Measurements from ENCODE around the gene CAPN1. TPM values are rescaled to one million over a fixed set of nuclear protein-coding genes. Genes with fewer than 3 reads are reported as not detected.

Gene CAPN1
- polyA plus RNA-seq, 1 donor = 106 TPM

- peak overlapping the region; percentile 31 for H3K27ac ChIP-seq (ENCODE audit: low read length)
- no peaks in the 10 kb centered on the region for H3K27me3 ChIP-seq (ENCODE audit: control insufficient read depth, insufficient read depth, low read length)
- peaks cover 3% of the 10 kb centered on the region for H3K9me3 ChIP-seq (ENCODE audit: control insufficient read depth, low read depth, low read length)
- H3K36me3 ChIP-seq (ENCODE audit: control insufficient read depth, insufficient read depth, low read length) = peaks cover 15% of the 10 kb centered on the region
- H3K4me3 ChIP-seq (ENCODE audit: low read length) = peak overlapping the region; percentile 93
- whole genome bisulfite sequencing (ENCODE audit: insufficient coverage, low lambda C conversion rate) = no CpG with 5 or more reads among the region's 60 CpGs
- peaks cover 17% of the 10 kb centered on the region for H3K4me1 ChIP-seq (ENCODE audit: control insufficient read depth, insufficient read depth, low read length)
- DNase-seq = peak; percentile 49 to 74
Observed at GRCh38 chr11:65180877-65181568, 705 bp upstream of the CAPN1 start.

- Histone ChIP-seq H3K4me3 (ENCODE audit: low read length) (peak overlapping the region; percentile 93), H3K27me3 (ENCODE audit: control insufficient read depth, insufficient read depth, low read length) (no peaks in the 10 kb centered on the region), H3K9me3 (ENCODE audit: control insufficient read depth, low read depth, low read length) (peaks cover 3% of the 10 kb centered on the region), H3K27ac (ENCODE audit: low read length) (peak overlapping the region; percentile 98), H3K4me1 (ENCODE audit: control insufficient read depth, insufficient read depth, low read length) (peaks cover 17% of the 10 kb centered on the region), H3K36me3 (ENCODE audit: control insufficient read depth, insufficient read depth, low read length) (peaks cover 29% of the 10 kb centered on the region)
- peak; percentile 59 to 75 for DNase-seq
- WGBS (ENCODE audit: insufficient coverage, low lambda C conversion rate) = no CpG with 5 or more reads among the region's 23 CpGs
Observed at GRCh38 chr11:65182258-65183170, 786 bp downstream of the CAPN1 start.

- peaks cover 36% of the 10 kb centered on the region for H3K36me3 ChIP-seq (ENCODE audit: control insufficient read depth, insufficient read depth, low read length)
- H3K4me1 ChIP-seq (ENCODE audit: control insufficient read depth, insufficient read depth, low read length) = peaks cover 17% of the 10 kb centered on the region
- peak; percentile 62 to 76 for DNase-seq
- H3K9me3 ChIP-seq (ENCODE audit: control insufficient read depth, low read depth, low read length) = peaks cover 3% of the 10 kb centered on the region
- H3K27me3 ChIP-seq (ENCODE audit: control insufficient read depth, insufficient read depth, low read length) = no peaks in the 10 kb centered on the region
- H3K4me3 ChIP-seq (ENCODE audit: low read length) = peak overlapping the region; percentile 93
- WGBS (ENCODE audit: insufficient coverage, low lambda C conversion rate) = no CpG with 5 or more reads among the region's 19 CpGs
- H3K27ac ChIP-seq (ENCODE audit: low read length) = peak overlapping the region; percentile 98
Observed at GRCh38 chr11:65183201-65183891, 1.6 kb downstream of the CAPN1 start.

- Histone ChIP-seq H3K27me3 (ENCODE audit: control insufficient read depth, insufficient read depth, low read length) (no peaks in the 10 kb centered on the region), H3K36me3 (ENCODE audit: control insufficient read depth, insufficient read depth, low read length) (peaks cover 43% of the 10 kb centered on the region), H3K27ac (ENCODE audit: low read length) (peak overlapping the region; percentile 98), H3K4me3 (ENCODE audit: low read length) (no peak overlapping the region), H3K4me1 (ENCODE audit: control insufficient read depth, insufficient read depth, low read length) (peaks cover 17% of the 10 kb centered on the region), H3K9me3 (ENCODE audit: control insufficient read depth, low read depth, low read length) (peaks cover 3% of the 10 kb centered on the region)
- no peak for DNase-seq
- WGBS (ENCODE audit: insufficient coverage, low lambda C conversion rate) = no CpG with 5 or more reads among the region's 22 CpGs
Observed at GRCh38 chr11:65184146-65184545, 2.4 kb downstream of the CAPN1 start.

- Histone ChIP-seq H3K36me3 (ENCODE audit: control insufficient read depth, insufficient read depth, low read length) (peaks cover 54% of the 10 kb centered on the region), H3K9me3 (ENCODE audit: control insufficient read depth, low read depth, low read length) (peaks cover 3% of the 10 kb centered on the region), H3K27me3 (ENCODE audit: control insufficient read depth, insufficient read depth, low read length) (no peaks in the 10 kb centered on the region), H3K27ac (ENCODE audit: low read length) (no peak overlapping the region), H3K4me1 (ENCODE audit: control insufficient read depth, insufficient read depth, low read length) (peaks cover 17% of the 10 kb centered on the region), H3K4me3 (ENCODE audit: low read length) (no peak overlapping the region)
- WGBS (ENCODE audit: insufficient coverage, low lambda C conversion rate) = no CpG with 5 or more reads among the region's 2 CpGs
- no peak for DNase-seq
Observed at GRCh38 chr11:65185171-65185570, 3.4 kb downstream of the CAPN1 start.

- Histone ChIP-seq H3K4me3 (ENCODE audit: low read length) (no peak overlapping the region), H3K27me3 (ENCODE audit: control insufficient read depth, insufficient read depth, low read length) (no peaks in the 10 kb centered on the region), H3K9me3 (ENCODE audit: control insufficient read depth, low read depth, low read length) (peaks cover 3% of the 10 kb centered on the region), H3K36me3 (ENCODE audit: control insufficient read depth, insufficient read depth, low read length) (peaks cover 57% of the 10 kb centered on the region), H3K27ac (ENCODE audit: low read length) (no peak overlapping the region), H3K4me1 (ENCODE audit: control insufficient read depth, insufficient read depth, low read length) (peaks cover 17% of the 10 kb centered on the region)
- no CpG with 5 or more reads among the region's 18 CpGs for WGBS (ENCODE audit: insufficient coverage, low lambda C conversion rate)
- no peak for DNase-seq
Observed at GRCh38 chr11:65185869-65186341, 4.2 kb downstream of the CAPN1 start.

GRCh38 chr11:65186701-65187100 is 5.0 kb downstream of the CAPN1 start:
- Histone ChIP-seq H3K27me3 (ENCODE audit: control insufficient read depth, insufficient read depth, low read length) (no peaks in the 10 kb centered on the region), H3K36me3 (ENCODE audit: control insufficient read depth, insufficient read depth, low read length) (peaks cover 62% of the 10 kb centered on the region), H3K27ac (ENCODE audit: low read length) (no peak overlapping the region), H3K4me1 (ENCODE audit: control insufficient read depth, insufficient read depth, low read length) (peaks cover 17% of the 10 kb centered on the region), H3K9me3 (ENCODE audit: control insufficient read depth, low read depth, low read length) (peaks cover 3% of the 10 kb centered on the region), H3K4me3 (ENCODE audit: low read length) (no peak overlapping the region)
- WGBS (ENCODE audit: insufficient coverage, low lambda C conversion rate) = 100% methylated on average over 1 of the region's 9 CpGs
- no peak for DNase-seq

- no CpG with 5 or more reads among the region's 6 CpGs for WGBS (ENCODE audit: insufficient coverage, low lambda C conversion rate)
- H3K36me3 ChIP-seq (ENCODE audit: control insufficient read depth, insufficient read depth, low read length) = peaks cover 63% of the 10 kb centered on the region
Observed at GRCh38 chr11:65187146-65187675, 5.5 kb downstream of the CAPN1 start.

GRCh38 chr11:65187971-65188461 is 6.3 kb downstream of the CAPN1 start:
- Histone ChIP-seq H3K27ac (ENCODE audit: low read length) (no peak overlapping the region), H3K4me1 (ENCODE audit: control insufficient read depth, insufficient read depth, low read length) (peaks cover 12% of the 10 kb centered on the region), H3K27me3 (ENCODE audit: control insufficient read depth, insufficient read depth, low read length) (no peaks in the 10 kb centered on the region), H3K36me3 (ENCODE audit: control insufficient read depth, insufficient read depth, low read length) (peaks cover 70% of the 10 kb centered on the region), H3K9me3 (ENCODE audit: control insufficient read depth, low read depth, low read length) (no peaks in the 10 kb centered on the region), H3K4me3 (ENCODE audit: low read length) (no peak overlapping the region)
- DNase-seq = no peak
- no CpG with 5 or more reads among the region's 20 CpGs for WGBS (ENCODE audit: insufficient coverage, low lambda C conversion rate)

More at GRCh38 chr11:65187146-65187675, 5.5 kb downstream of the CAPN1 start:
- Histone ChIP-seq H3K4me3 (ENCODE audit: low read length) (no peak overlapping the region), H3K27me3 (ENCODE audit: control insufficient read depth, insufficient read depth, low read length) (no peaks in the 10 kb centered on the region), H3K4me1 (ENCODE audit: control insufficient read depth, insufficient read depth, low read length) (peaks cover 17% of the 10 kb centered on the region), H3K9me3 (ENCODE audit: control insufficient read depth, low read depth, low read length) (no peaks in the 10 kb centered on the region), H3K27ac (ENCODE audit: low read length) (no peak overlapping the region)
- no peak for DNase-seq

GRCh38 chr11:65188486-65188885 is 6.8 kb downstream of the CAPN1 start:
- DNase-seq = no peak
- H3K4me1 ChIP-seq (ENCODE audit: control insufficient read depth, insufficient read depth, low read length) = peaks cover 7% of the 10 kb centered on the region
- H3K36me3 ChIP-seq (ENCODE audit: control insufficient read depth, insufficient read depth, low read length) = peaks cover 72% of the 10 kb centered on the region
- no peaks in the 10 kb centered on the region for H3K27me3 ChIP-seq (ENCODE audit: control insufficient read depth, insufficient read depth, low read length)
- H3K27ac ChIP-seq (ENCODE audit: low read length) = no peak overlapping the region
- H3K9me3 ChIP-seq (ENCODE audit: control insufficient read depth, low read depth, low read length) = no peaks in the 10 kb centered on the region
- no CpG with 5 or more reads among the region's 18 CpGs for WGBS (ENCODE audit: insufficient coverage, low lambda C conversion rate)
- no peak overlapping the region for H3K4me3 ChIP-seq (ENCODE audit: low read length)

All from large intestine (tissue), 3 donors.